GM19240 (cell line): ENCODE measurements around the gene KRTAP4-11.
"Not testable (repeated sequence)": the region's sequence is repeated elsewhere in the genome, so short reads cannot be mapped to it uniquely, and the experiment has no call there.

ENCODE experiments used
- DNase-seq: peaks from one replicate; pipeline ENCODE4 v3.0.0; 2011; ENCODE audit warnings: low spot score; ENCODE audit not compliant: insufficient read length

The KRTAP4-11 gene

DNA sequence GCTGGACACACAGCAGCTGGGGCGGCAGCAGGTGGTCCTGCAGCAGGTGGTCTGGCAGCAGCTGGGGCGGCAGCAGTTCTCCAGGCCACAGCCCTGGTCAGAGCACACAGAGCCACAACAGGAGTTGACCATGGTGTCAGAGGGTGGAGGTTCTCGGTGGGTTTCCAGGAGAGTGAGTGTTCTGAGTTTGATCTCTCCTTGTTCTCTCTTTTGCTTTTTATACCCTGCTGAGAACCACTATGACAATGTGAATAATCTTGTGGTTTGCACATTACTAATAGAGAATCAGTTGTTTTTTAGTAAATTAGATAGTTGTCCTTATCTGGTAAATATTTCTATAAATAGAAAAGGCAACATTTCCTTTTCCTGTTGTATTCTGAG, 5.8 kb upstream of the KRTAP4-11 start, which contains the start of gene KRTAP4-12:
Gene KRTAP4-12 (minus strand): TSS at position 192 of the 381 bp plus-strand sequence. CDS start 60 bp downstream, at position 132.
- DNase-seq: not testable (repeated sequence)

GRCh38 chr17:41123292-41123990, 5.3 kb upstream of the KRTAP4-11 start:
- not testable (repeated sequence) for DNase-seq

GRCh38 chr17:41121742-41122141, 3.6 kb upstream of the KRTAP4-11 start:
- DNase-seq: no peak

DNA sequence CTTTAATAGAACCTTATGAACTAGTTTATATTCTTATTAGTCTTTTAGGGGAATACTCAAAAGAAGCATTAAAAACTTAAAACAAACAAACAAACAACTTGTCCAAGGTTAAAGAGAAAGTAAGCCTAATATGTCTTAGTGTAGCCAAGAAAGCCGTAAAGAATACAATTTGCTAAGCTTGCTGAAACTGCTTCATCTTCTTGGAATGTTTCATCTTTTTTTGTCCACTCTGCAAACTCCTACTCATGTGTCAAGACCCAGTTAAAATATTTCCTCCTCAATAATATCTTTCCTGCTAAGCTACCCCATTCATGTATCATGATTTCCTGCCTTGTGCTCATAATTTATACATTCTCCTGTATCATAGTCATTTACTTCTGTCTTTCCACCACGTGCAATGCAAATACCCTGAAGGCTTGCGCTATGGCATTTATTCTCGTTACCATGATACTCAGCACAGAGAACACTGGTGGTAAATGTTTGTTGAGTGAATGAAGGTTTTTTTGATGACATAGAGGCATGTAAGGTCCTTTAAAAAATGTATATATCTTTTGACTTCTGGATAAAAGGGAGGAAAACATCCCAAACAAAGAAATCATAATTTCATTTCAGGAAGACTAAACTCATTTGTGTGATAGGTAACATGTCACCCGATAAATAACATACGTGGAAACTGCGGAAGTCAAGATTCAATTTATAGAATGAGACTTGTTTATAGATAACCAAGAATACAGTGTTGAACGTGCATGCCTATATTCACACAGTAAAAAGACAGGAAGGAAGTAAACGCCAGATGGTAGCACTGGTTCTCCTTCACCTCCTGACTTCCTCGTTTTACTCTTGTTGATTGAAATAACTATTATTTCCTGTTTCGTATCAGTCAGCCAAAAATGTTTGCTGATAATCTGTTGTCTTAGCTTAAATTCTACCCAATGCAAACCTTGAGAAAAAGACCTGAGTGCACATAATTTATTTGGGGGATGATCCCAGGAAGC, 1.8 kb upstream of the KRTAP4-11 start:
- not testable (repeated sequence) for DNase-seq

DNA sequence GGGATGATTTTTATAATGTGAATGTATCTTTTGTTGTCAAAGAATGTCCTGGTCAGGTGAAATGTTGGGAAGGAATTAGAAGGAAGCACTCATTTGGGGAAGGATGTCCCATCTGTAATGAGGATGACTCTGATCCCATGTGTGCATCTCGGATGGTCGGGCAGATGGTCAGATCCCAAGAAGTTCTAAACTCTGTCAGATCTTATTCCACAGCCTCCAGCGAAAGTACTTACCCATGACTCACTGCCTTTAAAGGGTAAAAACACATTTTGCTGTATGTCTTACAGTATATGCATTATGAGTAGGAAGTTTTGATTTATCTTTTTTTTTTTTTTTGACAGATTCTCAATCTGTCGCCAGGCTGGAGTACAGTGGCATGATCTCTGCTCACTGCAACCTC, 548 bp upstream of the KRTAP4-11 start:
- DNase-seq: no peak

- DNase-seq: no peak
These were observed 1.9 kb downstream of the KRTAP4-11 start for GRCh38 chr17:41116297-41116696.

DNA sequence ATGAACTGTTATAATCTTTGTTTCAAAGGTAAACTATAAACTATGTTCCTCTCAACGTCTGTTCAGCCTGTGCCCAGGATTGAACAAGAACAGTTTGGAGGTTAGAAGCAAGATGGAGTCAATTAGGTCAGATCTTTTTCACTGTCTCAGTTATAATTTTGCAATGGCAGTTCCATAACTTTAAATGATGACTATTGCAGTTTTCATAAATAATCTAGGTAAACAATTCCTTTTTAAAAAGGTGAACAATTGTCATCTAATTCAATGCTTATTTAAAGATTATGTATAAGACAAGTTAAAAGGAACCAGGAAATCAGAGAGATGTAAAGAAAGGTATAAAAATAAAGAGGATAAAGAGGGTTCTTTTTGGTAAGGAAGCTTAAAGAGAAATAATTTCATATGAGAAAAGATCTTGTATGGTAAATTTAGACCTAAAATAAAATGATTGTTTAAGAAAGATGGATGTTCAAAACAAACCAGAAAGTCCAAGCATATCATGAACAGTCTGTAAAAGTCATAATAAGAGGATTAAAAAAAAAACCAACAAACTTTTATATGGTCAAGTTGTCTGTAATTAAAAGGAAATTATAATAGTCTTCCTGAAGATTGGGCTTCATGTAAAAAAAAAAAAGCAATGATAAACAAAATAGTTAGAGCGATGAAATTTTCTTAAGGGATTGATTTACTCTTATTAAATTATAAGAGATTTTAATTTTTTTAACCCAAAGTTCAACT, 6.9 kb downstream of the KRTAP4-11 start:
- no peak for DNase-seq

DNA sequence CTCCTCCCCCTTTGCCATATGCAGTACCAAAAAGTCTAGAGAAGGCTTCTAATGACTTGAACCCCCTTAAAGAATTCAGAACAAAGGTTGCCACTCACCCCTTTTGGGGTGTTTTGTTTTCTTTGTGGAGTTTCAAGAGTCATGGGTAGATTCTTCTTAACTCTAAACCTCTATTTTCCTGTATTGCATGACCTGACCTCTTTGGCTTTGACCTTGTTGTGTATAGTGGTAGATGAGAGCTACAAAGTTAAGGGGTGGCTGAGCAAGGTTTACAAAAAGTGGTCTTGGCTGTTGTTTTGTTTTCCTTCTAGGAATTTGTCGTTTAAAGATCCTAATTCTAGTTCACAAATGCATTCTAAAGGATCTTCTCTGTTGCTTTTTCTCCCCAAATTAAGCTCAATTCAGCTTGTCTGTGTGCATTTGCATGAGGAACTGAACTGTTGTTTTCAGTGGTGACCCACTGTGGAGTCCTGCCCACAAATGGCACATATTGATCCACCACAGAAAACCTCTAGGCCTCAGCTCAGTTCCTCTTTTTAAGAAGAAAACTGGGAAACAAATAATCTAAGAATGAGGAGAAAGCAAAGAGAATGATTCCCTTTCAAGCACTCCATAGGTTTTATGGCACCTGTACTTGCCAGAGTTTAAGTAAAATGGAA, 9.3 kb downstream of the KRTAP4-11 start:
- DNase-seq: not testable (repeated sequence)

DNA sequence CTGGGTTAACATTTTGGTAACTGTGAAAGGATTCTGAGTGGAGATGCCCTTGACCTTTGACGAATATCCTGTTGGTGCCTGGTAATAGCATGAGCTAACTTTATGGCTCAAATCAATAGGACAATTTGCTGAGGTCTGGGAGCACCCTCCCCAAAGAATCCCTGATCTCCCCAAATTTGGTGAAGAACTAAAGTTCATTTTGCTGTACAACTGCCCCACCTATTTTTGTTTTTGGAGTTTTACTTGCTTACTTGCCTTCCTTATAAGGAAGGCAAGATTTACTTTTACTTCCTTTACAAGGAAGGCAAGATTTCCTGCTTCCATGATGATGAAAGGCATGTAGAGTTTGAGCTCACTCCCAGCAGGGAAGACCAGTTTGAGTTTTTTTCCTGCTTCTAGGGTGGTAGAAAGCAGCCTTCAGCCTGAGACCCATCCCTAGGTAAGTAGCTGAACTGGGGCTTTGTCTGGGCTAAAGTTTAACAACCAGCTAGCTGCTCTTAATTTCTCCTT, 10.2 kb downstream of the KRTAP4-11 start:
- no peak for DNase-seq

GRCh38 chr17:41105347-41105746, 12.8 kb downstream of the KRTAP4-11 start, which contains the start of gene KRTAP4-9:
Gene KRTAP4-9, plus strand, starts transcription at chr17:41105389. Its CDS starts 0 bp downstream, at chr17:41105389.
- not testable (repeated sequence) for DNase-seq

GRCh38 chr17:41104386-41105038, 13.7 kb downstream of the KRTAP4-11 start:
- DNase-seq: not testable (repeated sequence)

DNA sequence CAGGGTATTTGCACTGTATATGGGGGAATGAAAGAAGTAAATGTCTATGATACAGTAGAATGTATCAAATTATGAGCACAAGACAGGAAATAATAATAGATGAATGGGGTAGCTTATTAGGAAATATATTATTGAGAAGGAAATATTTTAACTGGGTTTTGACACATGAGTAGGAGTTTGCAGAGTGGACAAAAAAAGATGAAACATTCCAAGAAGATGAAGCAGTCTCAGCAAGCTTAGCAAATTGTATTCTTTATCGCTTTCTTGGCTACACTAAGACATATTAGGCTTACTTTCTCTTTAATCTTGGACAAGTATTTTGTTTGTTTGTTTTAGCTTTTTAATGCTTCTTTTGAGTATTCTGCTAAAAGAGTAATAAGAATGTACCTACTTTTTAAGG, 14.3 kb downstream of the KRTAP4-11 start:
- DNase-seq: no peak

- DNase-seq: no peak
These were observed 16.4 kb downstream of the KRTAP4-11 start, which contains the start of gene KRTAP4-16 for GRCh38 chr17:41101586-41102259. Gene KRTAP4-16, minus strand, starts transcription at chr17:41102209. Its CDS starts 0 bp downstream, at chr17:41102209.

- not testable (repeated sequence) for DNase-seq
These were observed 18.3 kb downstream of the KRTAP4-11 start for GRCh38 chr17:41099682-41100480.

DNA sequence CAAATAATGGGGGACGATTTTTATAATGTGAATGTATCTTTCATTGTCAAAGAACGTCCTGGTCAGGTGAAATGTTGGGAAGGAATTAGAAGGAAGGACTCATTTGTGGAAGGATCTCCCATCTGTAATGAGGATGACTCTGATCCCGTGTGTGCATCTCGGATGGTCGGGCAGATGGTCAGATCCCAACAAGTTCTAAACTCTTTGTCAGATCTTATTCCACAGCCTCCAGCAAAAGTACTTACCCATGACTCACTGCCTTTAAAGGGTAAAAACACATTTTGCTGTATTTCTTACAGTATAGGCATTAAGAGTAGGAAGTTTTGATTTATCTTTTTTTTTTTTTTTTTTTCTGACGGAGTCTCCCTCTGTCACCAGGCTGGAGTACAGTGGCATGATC, 19.7 kb downstream of the KRTAP4-11 start:
- no peak for DNase-seq

GRCh38 chr17:41098042-41098441, 20.1 kb downstream of the KRTAP4-11 start, which contains the start of gene KRTAP4-8:
Gene KRTAP4-8, minus strand, starts transcription at chr17:41098142. Its CDS starts 58 bp downstream, at chr17:41098084.
- no peak for DNase-seq

DNA sequence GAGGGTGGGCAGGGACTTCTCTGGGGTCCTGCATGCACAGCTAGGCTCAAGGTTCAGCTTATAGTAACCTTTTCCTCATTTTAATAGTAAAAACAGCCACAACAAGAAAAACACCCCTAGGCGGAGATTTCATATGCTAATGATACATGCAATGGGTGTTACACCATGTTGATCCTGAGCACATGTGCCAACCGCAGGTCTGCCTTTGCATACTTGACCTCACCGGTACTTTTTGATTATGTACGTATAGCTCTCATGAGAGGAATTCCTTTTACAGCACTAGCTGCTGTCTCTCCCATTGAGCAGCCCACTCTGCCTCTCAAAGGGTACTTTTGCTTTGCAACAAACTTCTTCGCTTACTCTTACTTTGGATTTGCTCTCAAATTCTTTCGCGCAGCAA, 22.1 kb downstream of the KRTAP4-11 start:
- no peak for DNase-seq

DNA sequence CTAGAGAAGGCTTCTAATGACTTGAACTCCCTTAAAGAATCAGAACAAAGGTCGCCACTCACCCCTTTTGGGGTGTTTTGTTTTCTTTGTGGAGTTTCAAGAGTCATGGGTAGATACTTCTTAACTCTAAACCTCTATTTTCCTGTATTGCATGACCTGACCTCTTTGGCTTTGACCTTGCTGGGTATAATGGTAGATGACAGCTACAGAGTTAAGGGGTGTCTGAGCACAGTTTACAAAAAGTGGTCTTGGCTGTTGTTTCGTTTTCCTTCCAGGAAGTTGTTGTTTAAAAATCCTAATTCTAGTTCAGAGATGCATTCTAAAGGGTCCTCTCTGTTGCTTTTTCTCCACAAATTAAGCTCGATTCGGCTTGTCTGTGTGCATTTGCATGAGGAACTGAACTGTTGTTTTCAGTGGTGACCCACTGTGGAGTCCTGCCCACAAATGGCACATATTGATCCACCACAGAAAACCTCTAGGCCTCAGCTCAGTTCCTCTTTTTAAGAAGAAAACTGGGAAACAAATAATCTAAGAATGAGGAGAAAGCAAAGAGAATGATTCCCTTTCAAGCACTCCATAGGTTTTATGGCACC, 29.3 kb downstream of the KRTAP4-11 start:
- not testable (repeated sequence) for DNase-seq
